ENCODE measurements around the gene SSUH2. TPM values are rescaled to one million over a fixed set of nuclear protein-coding genes. Genes with fewer than 3 reads are reported as not detected.

Gene SSUH2
- total RNA-seq, 1 donor from 2014 or later: 1.4 TPM

- peaks cover under 1% of the 10 kb centered on the region for H3K36me3 Mint-ChIP-seq
- no peak overlapping the region for H3K4me3 Mint-ChIP-seq
- peaks cover 2% of the 10 kb centered on the region for H3K9me3 Mint-ChIP-seq
- H3K27me3 Mint-ChIP-seq: peaks cover 14% of the 10 kb centered on the region
- H3K27ac Mint-ChIP-seq: no peak overlapping the region
- no peak for TF ChIP-seq CTCF (conservative IDR thresholded peaks at IDR 0.05)
- H3K4me1 Mint-ChIP-seq (ENCODE audit: unreplicated experiment): peaks cover 14% of the 10 kb centered on the region
- no peak for DNase-seq (ENCODE audit: extremely low spot score, unreplicated experiment)
Measured at GRCh38 chr3:8648909-8649741, 4.5 kb upstream of the SSUH2 start.

GRCh38 chr3:8647137-8647985, 2.8 kb upstream of the SSUH2 start:
- DNase-seq (ENCODE audit: extremely low spot score, unreplicated experiment): no peak
- no peaks in the 10 kb centered on the region for H3K36me3 Mint-ChIP-seq
- H3K9me3 Mint-ChIP-seq: no peaks in the 10 kb centered on the region
- no peak for TF ChIP-seq CTCF (conservative IDR thresholded peaks at IDR 0.05)
- peaks cover 14% of the 10 kb centered on the region for H3K4me1 Mint-ChIP-seq (ENCODE audit: unreplicated experiment)
- H3K27me3 Mint-ChIP-seq: peaks cover 12% of the 10 kb centered on the region
- no peak overlapping the region for H3K27ac Mint-ChIP-seq
- no peak overlapping the region for H3K4me3 Mint-ChIP-seq

GRCh38 chr3:8646313-8646938, 1.8 kb upstream of the SSUH2 start:
- no peaks in the 10 kb centered on the region for H3K9me3 Mint-ChIP-seq
- no peak for TF ChIP-seq CTCF (conservative IDR thresholded peaks at IDR 0.05)
- peaks cover 4% of the 10 kb centered on the region for H3K27me3 Mint-ChIP-seq
- peaks cover 6% of the 10 kb centered on the region for H3K4me1 Mint-ChIP-seq (ENCODE audit: unreplicated experiment)
- H3K36me3 Mint-ChIP-seq: no peaks in the 10 kb centered on the region
- H3K27ac Mint-ChIP-seq: no peak overlapping the region
- no peak for DNase-seq (ENCODE audit: extremely low spot score, unreplicated experiment)
- H3K4me3 Mint-ChIP-seq: no peak overlapping the region

- peaks cover 4% of the 10 kb centered on the region for H3K27me3 Mint-ChIP-seq
- no peaks in the 10 kb centered on the region for H3K36me3 Mint-ChIP-seq
- no peak overlapping the region for H3K4me3 Mint-ChIP-seq
- H3K27ac Mint-ChIP-seq: no peak overlapping the region
- peaks cover 6% of the 10 kb centered on the region for H3K4me1 Mint-ChIP-seq (ENCODE audit: unreplicated experiment)
- TF ChIP-seq CTCF (conservative IDR thresholded peaks at IDR 0.05): no peak
- no peaks in the 10 kb centered on the region for H3K9me3 Mint-ChIP-seq
- no peak for DNase-seq (ENCODE audit: extremely low spot score, unreplicated experiment)
Measured at GRCh38 chr3:8645712-8646111, 1.1 kb upstream of the SSUH2 start.

GRCh38 chr3:8643693-8644365, 769 bp downstream of the SSUH2 start:
- TF ChIP-seq CTCF (conservative IDR thresholded peaks at IDR 0.05): no peak
- no peak for DNase-seq (ENCODE audit: extremely low spot score, unreplicated experiment)
- peaks cover 7% of the 10 kb centered on the region for H3K4me1 Mint-ChIP-seq (ENCODE audit: unreplicated experiment)
- H3K9me3 Mint-ChIP-seq: no peaks in the 10 kb centered on the region
- H3K4me3 Mint-ChIP-seq: no peak overlapping the region
- H3K36me3 Mint-ChIP-seq: no peaks in the 10 kb centered on the region
- H3K27me3 Mint-ChIP-seq: peaks cover 8% of the 10 kb centered on the region
- no peak overlapping the region for H3K27ac Mint-ChIP-seq
